ENCODE results near the gene TOB1. TPM values are rescaled to one million over a fixed set of nuclear protein-coding genes. Genes with fewer than 3 reads are reported as not detected.

TOB1 gene
- polyA plus RNA-seq, 1 donor, result 112 TPM

DNA sequence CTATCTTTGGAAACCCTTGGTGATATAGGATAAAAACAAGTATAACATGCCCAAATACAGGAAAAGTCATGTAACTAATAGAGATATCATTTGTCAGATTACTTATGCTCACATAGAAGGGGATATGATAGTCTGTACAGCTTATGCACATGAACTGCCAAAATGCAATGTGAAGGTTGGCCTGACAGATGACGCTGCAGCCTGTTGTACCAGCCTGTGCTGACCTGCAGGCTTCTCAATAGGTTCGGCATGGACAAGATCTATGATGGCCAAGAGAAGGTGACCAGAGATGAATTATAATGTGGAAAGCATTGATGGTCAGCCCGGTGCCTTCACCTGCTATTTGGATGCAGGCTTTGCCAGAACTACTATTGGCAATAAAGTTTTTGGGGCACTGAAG is 18.1 kb downstream of the TOB1 start:
- H3K4me3 ChIP-seq (ENCODE audit: low read length), result no peak overlapping the region
- peaks cover 17% of the 10 kb centered on the region for H3K4me1 ChIP-seq (ENCODE audit: control insufficient read depth, insufficient read depth, low read length)
- WGBS (ENCODE audit: insufficient coverage, low lambda C conversion rate), result no CpG with 5 or more reads among the region's 3 CpGs
- H3K27me3 ChIP-seq (ENCODE audit: control insufficient read depth, insufficient read depth, low read length), result no peaks in the 10 kb centered on the region
- no peaks in the 10 kb centered on the region for H3K9me3 ChIP-seq (ENCODE audit: control insufficient read depth, low read depth, low read length)
- H3K36me3 ChIP-seq (ENCODE audit: control insufficient read depth, insufficient read depth, low read length), result no peaks in the 10 kb centered on the region
- DNase-seq, result no peak
- H3K27ac ChIP-seq (ENCODE audit: low read length), result no peak overlapping the region

DNA sequence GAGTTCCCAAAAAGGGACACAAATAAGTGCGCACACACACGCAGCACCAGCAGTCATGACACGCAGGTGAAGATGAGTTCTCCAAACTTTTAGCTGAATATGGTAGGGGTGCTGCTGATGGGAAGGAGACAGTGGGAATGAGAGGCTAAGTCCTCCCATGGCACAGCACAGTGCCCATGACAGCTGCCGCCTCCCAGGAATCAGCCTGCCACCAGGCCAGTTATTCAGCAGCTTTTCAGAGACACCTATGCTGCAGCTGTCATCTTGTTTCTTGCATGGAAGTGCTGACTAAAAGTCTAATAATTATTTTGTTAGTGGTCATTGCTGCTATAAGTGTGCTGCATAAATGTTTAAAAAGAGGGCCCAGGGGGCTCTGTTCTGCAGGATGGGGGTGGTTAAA is 18.6 kb downstream of the TOB1 start:
- H3K9me3 ChIP-seq (ENCODE audit: control insufficient read depth, low read depth, low read length), result no peaks in the 10 kb centered on the region
- DNase-seq, result no peak
- H3K4me3 ChIP-seq (ENCODE audit: low read length), result no peak overlapping the region
- H3K27ac ChIP-seq (ENCODE audit: low read length), result no peak overlapping the region
- H3K27me3 ChIP-seq (ENCODE audit: control insufficient read depth, insufficient read depth, low read length), result no peaks in the 10 kb centered on the region
- peaks cover 15% of the 10 kb centered on the region for H3K4me1 ChIP-seq (ENCODE audit: control insufficient read depth, insufficient read depth, low read length)
- no peaks in the 10 kb centered on the region for H3K36me3 ChIP-seq (ENCODE audit: control insufficient read depth, insufficient read depth, low read length)
- WGBS (ENCODE audit: insufficient coverage, low lambda C conversion rate), result no CpG with 5 or more reads among the region's 4 CpGs

DNA sequence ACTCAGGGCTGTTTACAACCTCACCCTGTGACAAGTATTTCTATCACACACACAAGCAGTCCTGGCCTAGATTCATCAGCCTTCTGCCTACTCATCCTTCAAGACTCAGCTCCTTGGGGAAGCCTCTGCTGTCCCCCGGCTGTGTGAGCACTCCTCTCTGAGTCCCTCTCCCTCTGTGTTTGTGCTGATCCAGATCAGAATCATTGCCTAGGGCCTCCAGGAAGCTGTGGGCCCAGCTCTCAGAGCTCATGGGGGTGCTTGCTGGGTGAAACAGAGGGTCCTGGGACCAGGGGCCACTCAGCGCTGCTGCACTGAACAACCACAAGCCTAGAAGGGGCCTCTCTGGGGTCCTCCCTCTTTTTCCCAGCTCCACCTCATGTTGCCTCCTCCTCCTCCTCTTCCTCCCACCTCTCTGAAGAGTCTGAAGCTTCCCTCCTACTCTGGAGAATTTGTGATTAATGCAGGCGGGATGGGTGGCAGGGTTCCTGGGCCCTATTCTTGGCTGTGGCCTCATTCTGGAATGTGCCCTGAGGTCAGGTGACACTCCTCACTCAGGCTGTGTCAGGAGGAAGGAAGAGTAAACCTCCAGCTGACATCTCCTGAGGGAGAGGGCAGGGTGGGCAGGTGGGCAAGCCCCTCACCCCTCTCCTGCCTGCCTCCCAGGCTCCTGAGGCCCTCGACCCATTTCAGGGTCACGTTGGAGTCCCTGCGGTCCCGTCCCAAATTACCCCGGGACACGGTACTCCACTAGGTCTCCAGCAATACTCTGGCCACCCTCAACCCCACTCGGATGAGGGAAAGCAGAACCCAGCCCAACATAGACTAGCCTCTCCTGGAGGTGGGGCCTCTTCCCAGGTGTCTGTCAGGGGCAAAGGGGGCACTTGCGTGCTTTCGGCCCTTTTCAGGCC is 20.7 kb downstream of the TOB1 start:
- Histone ChIP-seq H3K4me3 (ENCODE audit: low read length) (no peak overlapping the region), H3K27ac (ENCODE audit: low read length) (peak overlapping the region; percentile 39), H3K9me3 (ENCODE audit: control insufficient read depth, low read depth, low read length) (no peaks in the 10 kb centered on the region), H3K36me3 (ENCODE audit: control insufficient read depth, insufficient read depth, low read length) (no peaks in the 10 kb centered on the region), H3K4me1 (ENCODE audit: control insufficient read depth, insufficient read depth, low read length) (peaks cover 11% of the 10 kb centered on the region), H3K27me3 (ENCODE audit: control insufficient read depth, insufficient read depth, low read length) (no peaks in the 10 kb centered on the region)
- DNase-seq, result peak; percentile 49 to 74
- WGBS (ENCODE audit: insufficient coverage, low lambda C conversion rate), result no CpG with 5 or more reads among the region's 12 CpGs

DNA sequence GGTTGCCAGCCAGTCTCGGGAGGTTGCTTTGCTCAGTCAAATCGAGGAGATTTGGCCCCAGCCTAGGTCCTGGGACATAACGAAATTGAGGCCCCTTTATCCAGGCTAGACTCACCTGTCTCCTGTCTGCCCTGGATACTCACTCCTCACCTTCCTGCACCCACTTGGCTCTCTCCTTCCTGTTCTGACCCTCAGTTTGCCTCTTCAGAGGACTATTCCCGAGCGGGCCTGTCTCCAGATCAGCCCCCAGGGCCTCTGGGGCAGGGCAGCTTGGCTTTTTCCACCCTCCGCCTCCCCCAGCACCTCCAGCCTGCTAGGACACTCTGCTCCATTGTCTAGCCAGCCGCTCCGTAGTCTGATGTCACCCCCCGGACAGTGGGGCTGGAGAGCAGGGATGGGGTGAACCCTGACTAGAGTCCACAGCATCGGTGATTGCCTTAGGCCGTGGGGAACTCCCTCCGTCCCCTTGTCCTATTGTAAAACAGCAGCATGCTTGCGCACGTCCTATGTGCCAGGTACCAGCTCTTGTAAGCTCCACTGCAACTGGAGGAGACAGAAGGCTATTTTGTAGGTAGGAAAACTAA is 21.9 kb downstream of the TOB1 start:
- 100% methylated on average over 2 of the region's 14 CpGs for WGBS (ENCODE audit: insufficient coverage, low lambda C conversion rate)
- Histone ChIP-seq H3K36me3 (ENCODE audit: control insufficient read depth, insufficient read depth, low read length) (no peaks in the 10 kb centered on the region), H3K4me3 (ENCODE audit: low read length) (no peak overlapping the region), H3K27ac (ENCODE audit: low read length) (no peak overlapping the region), H3K9me3 (ENCODE audit: control insufficient read depth, low read depth, low read length) (no peaks in the 10 kb centered on the region), H3K4me1 (ENCODE audit: control insufficient read depth, insufficient read depth, low read length) (peaks cover 11% of the 10 kb centered on the region), H3K27me3 (ENCODE audit: control insufficient read depth, insufficient read depth, low read length) (no peaks in the 10 kb centered on the region)
- DNase-seq, result peak; percentile 47 to 54

DNA sequence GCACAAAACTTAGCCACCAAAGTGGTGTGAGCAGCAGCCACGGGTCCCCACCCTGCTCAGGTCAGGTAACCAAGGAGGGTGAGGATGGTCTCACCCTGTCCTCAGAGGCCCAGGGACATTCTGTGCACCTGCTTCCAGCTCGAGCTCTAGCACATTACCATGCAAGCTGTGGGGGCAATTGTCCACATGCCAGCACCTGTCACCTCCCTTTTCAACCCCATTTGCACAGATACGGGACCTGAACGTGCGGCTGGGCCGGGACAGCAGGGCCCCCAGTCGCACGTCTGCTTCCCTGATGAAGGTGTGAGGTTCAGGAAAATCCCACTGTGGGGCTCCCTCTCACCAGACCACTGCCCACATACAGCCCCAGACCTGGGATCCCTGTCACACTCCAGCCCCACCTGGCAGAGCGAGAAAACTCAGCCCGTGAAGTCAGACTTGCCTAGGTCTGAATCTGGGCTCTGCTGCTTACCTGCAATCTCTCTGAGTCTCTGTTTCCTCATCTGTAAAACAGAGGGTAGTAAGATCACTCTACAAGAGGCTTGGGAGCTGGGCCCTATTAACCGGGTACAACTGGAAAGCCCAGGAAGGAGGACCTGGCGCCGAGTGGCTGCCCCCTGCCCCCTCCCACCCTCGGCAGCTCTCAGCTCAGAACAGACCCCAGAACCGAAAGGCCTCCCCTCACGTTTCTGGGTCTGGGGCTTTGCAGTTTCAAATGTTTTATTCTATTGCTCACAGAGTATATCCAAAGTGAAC is 22.8 kb downstream of the TOB1 start:
- H3K27me3 ChIP-seq (ENCODE audit: control insufficient read depth, insufficient read depth, low read length), result no peaks in the 10 kb centered on the region
- H3K4me1 ChIP-seq (ENCODE audit: control insufficient read depth, insufficient read depth, low read length), result peaks cover 11% of the 10 kb centered on the region
- no CpG with 5 or more reads among the region's 16 CpGs for WGBS (ENCODE audit: insufficient coverage, low lambda C conversion rate)
- no peaks in the 10 kb centered on the region for H3K36me3 ChIP-seq (ENCODE audit: control insufficient read depth, insufficient read depth, low read length)
- DNase-seq, result no peak
- no peak overlapping the region for H3K4me3 ChIP-seq (ENCODE audit: low read length)
- no peak overlapping the region for H3K27ac ChIP-seq (ENCODE audit: low read length)
- H3K9me3 ChIP-seq (ENCODE audit: control insufficient read depth, low read depth, low read length), result no peaks in the 10 kb centered on the region

DNA sequence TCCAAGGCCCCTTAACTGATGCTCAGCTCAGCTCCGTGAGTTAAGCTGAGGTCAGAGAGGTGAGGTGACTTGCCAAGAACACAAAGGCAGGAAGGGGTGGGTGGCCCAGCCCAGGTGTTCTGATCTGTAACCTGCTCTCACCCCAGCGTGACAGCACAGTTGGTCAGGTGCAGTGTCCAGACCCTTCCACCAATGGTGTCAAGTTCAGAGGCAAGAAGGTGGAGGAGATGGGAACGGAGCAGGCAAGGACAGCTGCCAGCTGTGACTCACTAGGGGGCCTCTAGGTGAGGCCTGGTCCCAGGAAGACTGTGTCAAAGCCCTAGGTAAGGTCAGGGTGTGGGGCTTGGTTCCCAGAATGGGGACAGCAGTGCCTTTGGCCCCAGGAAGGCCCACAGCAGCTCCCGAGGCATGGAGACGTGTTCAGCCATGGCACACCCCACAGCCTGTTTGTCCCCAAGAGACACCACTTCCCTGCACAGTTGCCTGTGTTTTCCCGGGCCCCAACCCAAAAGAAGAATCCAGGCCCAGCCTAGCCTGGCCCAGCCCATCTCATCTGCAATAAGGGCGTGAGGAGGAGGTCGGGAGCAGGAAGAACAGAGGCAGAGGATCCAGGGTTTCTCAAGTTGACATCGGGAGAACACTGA is 23.5 kb downstream of the TOB1 start:
- Histone ChIP-seq H3K27ac (ENCODE audit: low read length) (no peak overlapping the region), H3K9me3 (ENCODE audit: control insufficient read depth, low read depth, low read length) (no peaks in the 10 kb centered on the region), H3K4me3 (ENCODE audit: low read length) (no peak overlapping the region), H3K36me3 (ENCODE audit: control insufficient read depth, insufficient read depth, low read length) (no peaks in the 10 kb centered on the region), H3K4me1 (ENCODE audit: control insufficient read depth, insufficient read depth, low read length) (peaks cover 11% of the 10 kb centered on the region), H3K27me3 (ENCODE audit: control insufficient read depth, insufficient read depth, low read length) (no peaks in the 10 kb centered on the region)
- DNase-seq, result no peak
- no CpG with 5 or more reads among the region's 9 CpGs for WGBS (ENCODE audit: insufficient coverage, low lambda C conversion rate)

DNA sequence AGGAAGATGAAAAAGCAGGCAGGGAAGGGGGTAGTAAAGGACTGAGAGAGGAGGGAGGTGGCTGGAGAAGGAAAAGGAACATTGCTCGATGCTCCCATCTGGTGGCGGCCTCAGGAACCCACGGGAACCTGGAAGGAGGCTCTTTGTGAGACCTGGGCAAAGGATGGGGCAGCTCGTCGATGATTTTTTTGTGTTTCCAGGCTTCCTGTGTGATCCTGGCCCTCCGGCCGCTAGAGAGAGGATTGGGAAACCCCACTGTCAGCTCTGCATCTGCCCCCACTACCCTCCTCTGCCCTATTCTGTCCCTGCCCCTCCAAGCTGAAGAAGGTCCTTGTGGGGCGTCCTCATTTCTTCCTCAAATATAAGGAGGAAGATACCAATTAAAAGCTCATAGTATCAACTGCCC is 24.2 kb downstream of the TOB1 start:
- H3K27me3 ChIP-seq (ENCODE audit: control insufficient read depth, insufficient read depth, low read length), result no peaks in the 10 kb centered on the region
- DNase-seq, result peak; percentile 48 to 53
- H3K36me3 ChIP-seq (ENCODE audit: control insufficient read depth, insufficient read depth, low read length), result no peaks in the 10 kb centered on the region
- no peaks in the 10 kb centered on the region for H3K9me3 ChIP-seq (ENCODE audit: control insufficient read depth, low read depth, low read length)
- no CpG with 5 or more reads among the region's 8 CpGs for WGBS (ENCODE audit: insufficient coverage, low lambda C conversion rate)
- no peak overlapping the region for H3K4me3 ChIP-seq (ENCODE audit: low read length)
- no peak overlapping the region for H3K27ac ChIP-seq (ENCODE audit: low read length)
- peaks cover 11% of the 10 kb centered on the region for H3K4me1 ChIP-seq (ENCODE audit: control insufficient read depth, insufficient read depth, low read length)

DNA sequence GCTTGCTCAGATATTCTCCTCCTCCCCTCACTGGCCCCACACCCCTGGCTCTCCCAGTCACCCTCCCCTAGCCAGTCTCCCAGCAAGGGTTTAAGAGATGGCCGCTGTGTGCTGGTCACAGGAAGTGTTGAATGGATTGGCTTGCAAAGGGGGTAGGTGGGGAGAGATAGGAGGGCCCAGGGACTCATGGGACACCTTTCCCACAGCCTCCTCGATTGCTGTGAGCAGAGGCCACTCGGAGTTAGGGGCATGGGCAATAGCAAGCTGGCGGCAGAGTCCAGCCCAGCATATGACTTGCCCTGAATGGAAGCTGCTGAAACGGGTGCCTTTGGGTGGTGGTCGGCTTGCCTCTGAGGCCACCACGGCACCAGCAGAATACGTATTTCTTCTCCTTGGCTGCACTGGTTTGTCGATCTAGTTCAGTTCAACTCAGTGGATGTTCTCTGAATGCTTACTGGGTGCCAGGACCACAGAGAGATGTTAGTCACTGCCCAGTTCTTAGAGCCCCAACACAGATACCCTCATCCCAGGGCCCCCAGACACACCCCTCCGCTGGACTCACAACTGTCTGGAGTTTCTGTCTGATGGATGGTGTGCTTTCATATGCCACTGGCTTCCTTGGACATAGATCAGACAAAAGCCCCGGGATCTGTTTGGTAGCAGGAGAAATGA is 24.7 kb downstream of the TOB1 start:
- 0% methylated on average over 1 of the region's 11 CpGs for WGBS (ENCODE audit: insufficient coverage, low lambda C conversion rate)
- Histone ChIP-seq H3K4me3 (ENCODE audit: low read length) (no peak overlapping the region), H3K27me3 (ENCODE audit: control insufficient read depth, insufficient read depth, low read length) (no peaks in the 10 kb centered on the region), H3K27ac (ENCODE audit: low read length) (no peak overlapping the region), H3K36me3 (ENCODE audit: control insufficient read depth, insufficient read depth, low read length) (no peaks in the 10 kb centered on the region), H3K9me3 (ENCODE audit: control insufficient read depth, low read depth, low read length) (no peaks in the 10 kb centered on the region), H3K4me1 (ENCODE audit: control insufficient read depth, insufficient read depth, low read length) (peaks cover 11% of the 10 kb centered on the region)
- no peak for DNase-seq

DNA sequence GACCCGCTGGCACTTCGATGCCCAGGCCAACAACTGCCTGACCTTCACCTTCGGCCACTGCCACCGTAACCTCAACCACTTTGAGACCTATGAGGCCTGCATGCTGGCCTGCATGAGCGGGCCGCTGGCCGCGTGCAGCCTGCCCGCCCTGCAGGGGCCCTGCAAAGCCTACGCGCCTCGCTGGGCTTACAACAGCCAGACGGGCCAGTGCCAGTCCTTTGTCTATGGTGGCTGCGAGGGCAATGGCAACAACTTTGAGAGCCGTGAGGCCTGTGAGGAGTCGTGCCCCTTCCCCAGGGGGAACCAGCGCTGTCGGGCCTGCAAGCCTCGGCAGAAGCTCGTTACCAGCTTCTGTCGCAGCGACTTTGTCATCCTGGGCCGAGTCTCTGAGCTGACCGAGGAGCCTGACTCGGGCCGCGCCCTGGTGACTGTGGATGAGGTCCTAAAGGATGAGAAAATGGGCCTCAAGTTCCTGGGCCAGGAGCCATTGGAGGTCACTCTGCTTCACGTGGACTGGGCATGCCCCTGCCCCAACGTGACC is 25.8 kb downstream of the TOB1 start:
- no CpG with 5 or more reads among the region's 29 CpGs for WGBS (ENCODE audit: insufficient coverage, low lambda C conversion rate)
- DNase-seq, result no peak
- H3K9me3 ChIP-seq (ENCODE audit: control insufficient read depth, low read depth, low read length), result no peaks in the 10 kb centered on the region
- peaks cover 2% of the 10 kb centered on the region for H3K27me3 ChIP-seq (ENCODE audit: control insufficient read depth, insufficient read depth, low read length)
- H3K36me3 ChIP-seq (ENCODE audit: control insufficient read depth, insufficient read depth, low read length), result no peaks in the 10 kb centered on the region
- H3K4me3 ChIP-seq (ENCODE audit: low read length), result no peak overlapping the region
- peaks cover 5% of the 10 kb centered on the region for H3K4me1 ChIP-seq (ENCODE audit: control insufficient read depth, insufficient read depth, low read length)
- H3K27ac ChIP-seq (ENCODE audit: low read length), result no peak overlapping the region

Measured in large intestine (tissue), 3 donors.